ENCODE results near the gene FAM161A.
"Not testable (repeated sequence)": the region's sequence is repeated elsewhere in the genome, so short reads cannot be mapped to it uniquely, and the experiment has no call there.

GRCh38 chr2:61879351-61879750, 25.5 kb upstream of the FAM161A start:
- not testable (repeated sequence) for TF ChIP-seq CTCF, POLR2AphosphoS5, POLR2A (IDR thresholded peaks at IDR 0.05)
